GM12878 (cell line): Measurements from ENCODE around the gene TMEM38B. TPM values are rescaled to one million over a fixed set of nuclear protein-coding genes. Genes with fewer than 3 reads are reported as not detected.

Source experiments
- ATAC-seq: fragments of 200-7000 bp; cut with Tn5 transposase; 3 replicates; pipeline ENCODE4 v1.9.1; 2020; ENCODE audit warnings: mild to moderate bottlenecking, moderate library complexity
- BruUV-seq: library from RNA; stranded (reverse); fragments of 400-500 nt; replicated peaks from 2 replicates; lab custom pipeline; 2021; lab: Mats Ljungman, UMichigan
- CTCF ChIA-PET: fragments of 300-600 bp; sonication (Branson Sonifier 250); formaldehyde crosslinking; extraction: SDS; loops from one replicate; lab custom pipeline; 2021; ENCODE audit warnings: inconsistent platforms; lab: Yijun Ruan, JAX
- POLR2A ChIA-PET: fragments of 350-600 bp; formaldehyde crosslinking; extraction: SDS; loops from one replicate; lab custom pipeline; 2021; ENCODE audit warnings: inconsistent platforms; lab: Charles Lee
- RAD21 ChIA-PET: fragments of 300-600 bp; sonication (Branson Sonifier 250); formaldehyde crosslinking; loops from one replicate; lab custom pipeline; 2023; ENCODE audit warnings: antibody characterized with exemption; ENCODE audit not compliant: unreplicated experiment; lab: Charles Lee
- SMC1A ChIA-PET: fragments of 300-600 bp; sonication (Branson Sonifier 250); formaldehyde crosslinking; loops from one replicate; lab custom pipeline; 2023; ENCODE audit not compliant: unreplicated experiment, uncharacterized antibody; lab: Charles Lee
- DNase-seq: peaks from one replicate; pipeline ENCODE4 v3.0.0-alpha.2; 2011; ENCODE audit warnings: low read depth, low spot score
- FAIRE-seq: peaks from 3 replicates; lab custom pipeline; 2011; peaks lifted over from hg19 to GRCh38; lab: Jason Lieb, UNC
- H2AFZ ChIP-seq: 2 replicates; pipeline ENCODE4 v1.6.0; 2011; ENCODE audit warnings: low read depth, low read length, control low read depth; ENCODE audit not compliant: control insufficient read depth
- H3K27ac ChIP-seq: 2 replicates; pipeline ENCODE4 v1.5.1; 2011; ENCODE audit warnings: control low read depth; ENCODE audit not compliant: control insufficient read depth, insufficient read depth
- H3K27me3 ChIP-seq, 2 experiments: replicated peaks in 1 of 2; 2 replicates each; pipeline versions ENCODE4 v1.6.0 to v1.6.1; 2011; ENCODE audit warnings: low read length in 1 of 2; ENCODE audit not compliant: control insufficient read depth in 2 of 2, insufficient read depth in 2 of 2
- H3K36me3 ChIP-seq, 2 experiments: 2 replicates each; pipeline ENCODE4 v1.5.1; 2011; ENCODE audit warnings: low read length in 1 of 2; ENCODE audit not compliant: control insufficient read depth in 2 of 2, insufficient read depth in 2 of 2
- H3K4me1 ChIP-seq: 2 replicates; pipeline ENCODE4 v1.6.1; 2011; ENCODE audit warnings: mild to moderate bottlenecking, low read length, moderate library complexity, mixed read lengths; ENCODE audit not compliant: control insufficient read depth, insufficient read depth
- H3K4me2 ChIP-seq: 2 replicates; pipeline ENCODE4 v1.6.0; 2011; ENCODE audit warnings: control low read depth; ENCODE audit not compliant: control insufficient read depth, insufficient read depth
- H3K4me3 ChIP-seq: fragments of 200-600 bp; sonication (generic); 2 replicates; pipeline ENCODE4 v1.5.1; 2016
- H3K79me2 ChIP-seq: 2 replicates; pipeline ENCODE4 v1.6.0; 2011; ENCODE audit warnings: low read length; ENCODE audit not compliant: control insufficient read depth, insufficient read depth
- H3K9ac ChIP-seq: 2 replicates; pipeline ENCODE4 v1.8.0; 2011; ENCODE audit warnings: low read length, control low read depth, mixed read lengths; ENCODE audit not compliant: control insufficient read depth, insufficient read depth
- H3K9me3 ChIP-seq: replicated peaks from 3 replicates; pipeline ENCODE4 v1.5.1; 2011; ENCODE audit warnings: mild to moderate bottlenecking, low read length; ENCODE audit not compliant: control insufficient read depth, insufficient read depth
- H4K20me1 ChIP-seq: 2 replicates; pipeline ENCODE4 v1.6.0; 2011; ENCODE audit not compliant: control insufficient read depth, insufficient read depth
- CEBPB ChIP-seq, 2 experiments: fragments of 150-350 bp in 1 of 2; IDR thresholded peaks; 2 replicates each; pipeline ENCODE4 v1.6.1; 2012 to 2014; ENCODE audit warnings: low read depth in 2 of 2, low read length in 2 of 2, borderline replicate concordance in 1 of 2, inconsistent platforms in 1 of 2
- CTCF ChIP-seq, 3 experiments: IDR thresholded peaks in 2 of 3; conservative IDR thresholded peaks in 1 of 3; 2 replicates each; pipeline ENCODE4 v1.5.1; 2011; ENCODE audit warnings: low read depth in 3 of 3, low read length in 3 of 3, mild to moderate bottlenecking in 3 of 3, control low read depth in 2 of 3, moderate library complexity in 2 of 3, inconsistent platforms in 1 of 3, mixed read lengths in 1 of 3; ENCODE audit not compliant: control insufficient read depth in 2 of 3, insufficient read depth in 1 of 3; ENCODE audit errors: extremely low read depth in 1 of 3
- FOXK2 ChIP-seq: fragments of 450-650 bp; IDR thresholded peaks from 2 replicates; pipeline ENCODE4 v1.6.1; 2017; ENCODE audit warnings: mild to moderate bottlenecking, moderate library complexity
- MTA3 ChIP-seq: IDR thresholded peaks from 2 replicates; pipeline ENCODE4 v1.6.1; 2012; ENCODE audit warnings: low read length, inconsistent platforms, borderline replicate concordance
- NKRF ChIP-seq: fragments of 450-650 bp; conservative IDR thresholded peaks from 2 replicates; pipeline ENCODE4 v1.6.1; 2017; ENCODE audit warnings: mild to moderate bottlenecking, moderate library complexity
- POLR2A ChIP-seq: IDR thresholded peaks from 2 replicates; pipeline ENCODE4 v1.6.1; 2011; ENCODE audit warnings: low read depth, mild to moderate bottlenecking, low read length
- RUNX3 ChIP-seq: IDR thresholded peaks from 2 replicates; pipeline ENCODE4 v1.6.1; 2012; ENCODE audit warnings: low read length, inconsistent platforms
- SREBF2 ChIP-seq: IDR thresholded peaks from 2 replicates; pipeline ENCODE4 v1.6.1; 2012; ENCODE audit warnings: mild to moderate bottlenecking, low read length
- STAT1 ChIP-seq: fragments of 450-650 bp; conservative IDR thresholded peaks from 2 replicates; pipeline ENCODE4 v1.6.1; 2014; ENCODE audit warnings: antibody characterized with exemption, mild to moderate bottlenecking
- TCF12 ChIP-seq: IDR thresholded peaks from 2 replicates; pipeline ENCODE4 v1.6.1; 2011; ENCODE audit warnings: low read depth, mild to moderate bottlenecking, low read length
- WRNIP1 ChIP-seq: IDR thresholded peaks from 2 replicates; pipeline ENCODE4 v1.6.1; 2011; ENCODE audit warnings: low read depth, low read length, improper control_type of control experiment, borderline replicate concordance
- ZNF207 ChIP-seq: fragments of 450-650 bp; IDR thresholded peaks from 2 replicates; pipeline ENCODE4 v1.6.1; 2014; ENCODE audit warnings: antibody characterized with exemption, mild to moderate bottlenecking, borderline replicate concordance
- ZNF274 ChIP-seq: IDR thresholded peaks from one replicate; pipeline ENCODE4 v1.8.0; 2011; ENCODE audit not compliant: insufficient read length, insufficient read depth
- ZZZ3 ChIP-seq: IDR thresholded peaks from 2 replicates; pipeline ENCODE4 v1.6.1; 2011; ENCODE audit warnings: low read depth; ENCODE audit not compliant: control insufficient read depth, insufficient read length
- WGBS: methylation state at CpG from one replicate; pipeline ENCODE4 v1.1.6; 2016; ENCODE audit warnings: low lambda C conversion rate; ENCODE audit not compliant: insufficient replicate concordance, insufficient coverage; ENCODE audit errors: missing lambda C conversion rate; 5-methylcytosine and 5-hydroxymethylcytosine counted together
- in situ Hi-C: fragments of 300-500 bp; cut with MboI; formaldehyde crosslinking; loops from 9 replicates; pipeline ENCODE4 v1.14.3; 2018; ENCODE audit warnings: mixed read lengths
- intact Hi-C: fragments of 100-400 bp; cut with micrococcal nuclease; formaldehyde crosslinking; loops from one replicate; pipeline ENCODE4 v1.14.2; 2022; ENCODE audit not compliant: unreplicated experiment
- polyA plus RNA-seq, 11 experiments: library from polyadenylated mRNA; depleted of rRNA in 4 of 11; unstranded in 6 of 11; stranded (reverse) in 5 of 11; fragments of >200 nt; fragmentation: Nextera tagmentation in 4 of 11; fragmentation: Illumina TruSeq in 1 of 11; extraction: Ambion mirVana in 4 of 11; extraction: Trizol in 1 of 11; gene quantifications; 1 replicate in 1 of 11; 2 replicates in 10 of 11; pipeline versions ENCODE4 v1.2.1 to v1.2.3, GENCODE V29; 2011 to 2016; ENCODE audit warnings: inconsistent platforms in 2 of 11, missing spikeins in 2 of 11, low read depth in 1 of 11
- total RNA-seq, 4 experiments: library from RNA; depleted of rRNA in 3 of 4; stranded (reverse); fragments of >200 nt in 3 of 4; fragmentation: Illumina TruSeq in 1 of 4; extraction: Trizol in 1 of 4; gene quantifications; 2 replicates each; pipeline versions ENCODE4 v1.2.1 to v1.2.3, GENCODE V29; 2013 to 2021
- TF ChIP-seq, protein P1 (sequence below): fragments of 450-650 bp; IDR thresholded peaks from 2 replicates; pipeline ENCODE4 v1.6.1; 2017; ENCODE audit warnings: mild to moderate bottlenecking, moderate library complexity

TMEM38B gene
- total and polyA plus RNA-seq, 10 of the 15 experiments (the other 5 are each of a cell fraction or from before 2014, with no cell fraction given) = 8.4 to 22.5 (median 12.7) TPM

DNA sequence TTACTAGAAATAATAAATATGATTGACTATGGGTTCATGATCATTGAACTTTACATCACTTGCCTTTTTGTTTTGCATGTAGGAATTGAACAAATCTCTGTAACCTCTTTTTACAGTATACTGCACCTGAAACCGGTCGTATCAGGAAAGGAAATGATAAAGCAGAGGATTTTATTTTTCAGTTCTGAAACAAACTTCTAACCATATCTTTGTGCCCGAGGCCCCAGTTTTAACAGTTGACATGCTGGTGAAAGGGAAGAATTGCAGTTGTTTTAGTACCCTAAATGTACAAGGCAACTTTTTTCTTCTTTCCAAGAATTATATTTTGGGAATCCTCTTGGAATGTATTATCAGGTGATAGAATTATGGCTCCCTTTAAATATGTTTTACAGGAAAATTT lies 27.8 kb downstream of the TMEM38B start:
- H3K9ac ChIP-seq = no peak overlapping the region
- H2AFZ ChIP-seq = no peak overlapping the region
- DNase-seq (no peak), FAIRE-seq (no peak), ATAC-seq (no peak)
- H3K27ac ChIP-seq = no peak overlapping the region
- H3K4me3 ChIP-seq = no peak overlapping the region
- no peaks in the 10 kb centered on the region for H3K9me3 ChIP-seq
- no peaks in the 10 kb centered on the region for H3K4me1 ChIP-seq
- ChIA-PET POLR2A (no interaction called here), RAD21 (no interaction called here)
- WGBS = 40% methylated on average over 3 of the region's 3 CpGs
- H3K79me2 ChIP-seq = no peaks in the 10 kb centered on the region
- no TSS peak for BruUV-seq
- no peaks in the 10 kb centered on the region for H3K36me3 ChIP-seq
- H4K20me1 ChIP-seq = no peaks in the 10 kb centered on the region
- H3K4me2 ChIP-seq = no peak overlapping the region
- no peak for TF ChIP-seq CEBPB (IDR thresholded peaks at IDR 0.05; ENCODE audit: borderline replicate concordance in 1 of 2, low read depth in 2 of 2, low read length in 2 of 2)
- no peak for TF ChIP-seq SREBF2
- TF ChIP-seq ZZZ3 = no peak
- TF ChIP-seq TCF12 = no peak
- no peak for TF ChIP-seq POLR2A
- TF ChIP-seq FOXK2 = no peak
- no peak for TF ChIP-seq WRNIP1
- TF ChIP-seq MTA3 = no peak
- TF ChIP-seq STAT1 = no peak
- no peak for TF ChIP-seq ZNF274
- TF ChIP-seq, protein P1, sequence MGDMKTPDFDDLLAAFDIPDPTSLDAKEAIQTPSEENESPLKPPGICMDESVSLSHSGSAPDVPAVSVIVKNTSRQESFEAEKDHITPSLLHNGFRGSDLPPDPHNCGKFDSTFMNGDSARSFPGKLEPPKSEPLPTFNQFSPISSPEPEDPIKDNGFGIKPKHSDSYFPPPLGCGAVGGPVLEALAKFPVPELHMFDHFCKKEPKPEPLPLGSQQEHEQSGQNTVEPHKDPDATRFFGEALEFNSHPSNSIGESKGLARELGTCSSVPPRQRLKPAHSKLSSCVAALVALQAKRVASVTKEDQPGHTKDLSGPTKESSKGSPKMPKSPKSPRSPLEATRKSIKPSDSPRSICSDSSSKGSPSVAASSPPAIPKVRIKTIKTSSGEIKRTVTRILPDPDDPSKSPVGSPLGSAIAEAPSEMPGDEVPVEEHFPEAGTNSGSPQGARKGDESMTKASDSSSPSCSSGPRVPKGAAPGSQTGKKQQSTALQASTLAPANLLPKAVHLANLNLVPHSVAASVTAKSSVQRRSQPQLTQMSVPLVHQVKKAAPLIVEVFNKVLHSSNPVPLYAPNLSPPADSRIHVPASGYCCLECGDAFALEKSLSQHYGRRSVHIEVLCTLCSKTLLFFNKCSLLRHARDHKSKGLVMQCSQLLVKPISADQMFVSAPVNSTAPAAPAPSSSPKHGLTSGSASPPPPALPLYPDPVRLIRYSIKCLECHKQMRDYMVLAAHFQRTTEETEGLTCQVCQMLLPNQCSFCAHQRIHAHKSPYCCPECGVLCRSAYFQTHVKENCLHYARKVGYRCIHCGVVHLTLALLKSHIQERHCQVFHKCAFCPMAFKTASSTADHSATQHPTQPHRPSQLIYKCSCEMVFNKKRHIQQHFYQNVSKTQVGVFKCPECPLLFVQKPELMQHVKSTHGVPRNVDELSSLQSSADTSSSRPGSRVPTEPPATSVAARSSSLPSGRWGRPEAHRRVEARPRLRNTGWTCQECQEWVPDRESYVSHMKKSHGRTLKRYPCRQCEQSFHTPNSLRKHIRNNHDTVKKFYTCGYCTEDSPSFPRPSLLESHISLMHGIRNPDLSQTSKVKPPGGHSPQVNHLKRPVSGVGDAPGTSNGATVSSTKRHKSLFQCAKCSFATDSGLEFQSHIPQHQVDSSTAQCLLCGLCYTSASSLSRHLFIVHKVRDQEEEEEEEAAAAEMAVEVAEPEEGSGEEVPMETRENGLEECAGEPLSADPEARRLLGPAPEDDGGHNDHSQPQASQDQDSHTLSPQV = no peak
- no peak for TF ChIP-seq NKRF
- no peak for TF ChIP-seq RUNX3
- TF ChIP-seq ZNF207 = no peak
- no peak for TF ChIP-seq CTCF (IDR thresholded peaks at IDR 0.05 in 2 of 3, conservative IDR thresholded peaks at IDR 0.05 in 1 of 3; ENCODE audit: control insufficient read depth in 2 of 3, extremely low read depth in 1 of 3, insufficient read depth in 1 of 3, low read depth in 3 of 3, low read length in 3 of 3)
- TF ChIP-seq, all 136 proteins: peak for 0
- no peaks in the 10 kb centered on the region for H3K27me3 ChIP-seq
- ChIA-PET SMC1A (interaction anchor here (0.8 to 1.4 kb wide), 3 partner anchors 17 to 105 kb away, joined by 3 to 4 read pairs (median 3); partner anchors contain the start of gene TMEM38B), CTCF (interaction anchor here (1.0 to 2.0 kb wide), 3 partner anchors 85 to 115 kb away, joined by 3 to 14 read pairs (median 3); no protein-coding TSS in a partner anchor)
- intact Hi-C loops (no loop called here), in situ Hi-C loops (no loop called here)
